Measurements from ENCODE around the gene TAOK3. TPM values are rescaled to one million over a fixed set of nuclear protein-coding genes. Genes with fewer than 3 reads are reported as not detected.

The TAOK3 gene
- total RNA-seq, 1 donor from 2014 or later = 13.5 TPM

DNA sequence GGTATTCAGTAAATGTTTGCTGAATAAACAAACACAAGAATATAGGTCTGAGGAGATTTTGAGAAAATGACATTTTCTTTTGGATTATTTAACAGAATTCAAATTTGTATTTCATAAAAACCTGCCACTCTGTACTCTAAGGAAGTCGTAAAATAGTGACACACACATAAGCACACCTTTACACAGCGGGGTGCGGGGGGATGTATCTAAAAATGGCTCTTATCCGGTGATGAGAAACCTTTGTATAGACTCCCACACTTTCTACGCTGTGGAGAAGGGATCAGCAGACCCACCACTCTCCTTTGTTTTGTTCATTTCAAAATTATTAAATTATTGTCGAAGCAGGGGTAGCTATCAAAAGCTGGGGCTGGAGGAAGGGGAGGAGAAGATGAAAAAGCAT is 178.7 kb downstream of the TAOK3 start:
- TF ChIP-seq, protein P1, sequence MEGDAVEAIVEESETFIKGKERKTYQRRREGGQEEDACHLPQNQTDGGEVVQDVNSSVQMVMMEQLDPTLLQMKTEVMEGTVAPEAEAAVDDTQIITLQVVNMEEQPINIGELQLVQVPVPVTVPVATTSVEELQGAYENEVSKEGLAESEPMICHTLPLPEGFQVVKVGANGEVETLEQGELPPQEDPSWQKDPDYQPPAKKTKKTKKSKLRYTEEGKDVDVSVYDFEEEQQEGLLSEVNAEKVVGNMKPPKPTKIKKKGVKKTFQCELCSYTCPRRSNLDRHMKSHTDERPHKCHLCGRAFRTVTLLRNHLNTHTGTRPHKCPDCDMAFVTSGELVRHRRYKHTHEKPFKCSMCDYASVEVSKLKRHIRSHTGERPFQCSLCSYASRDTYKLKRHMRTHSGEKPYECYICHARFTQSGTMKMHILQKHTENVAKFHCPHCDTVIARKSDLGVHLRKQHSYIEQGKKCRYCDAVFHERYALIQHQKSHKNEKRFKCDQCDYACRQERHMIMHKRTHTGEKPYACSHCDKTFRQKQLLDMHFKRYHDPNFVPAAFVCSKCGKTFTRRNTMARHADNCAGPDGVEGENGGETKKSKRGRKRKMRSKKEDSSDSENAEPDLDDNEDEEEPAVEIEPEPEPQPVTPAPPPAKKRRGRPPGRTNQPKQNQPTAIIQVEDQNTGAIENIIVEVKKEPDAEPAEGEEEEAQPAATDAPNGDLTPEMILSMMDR (IDR thresholded peaks at IDR 0.05; ENCODE audit: insufficient read depth, low read length, poor library complexity, severe bottlenecking) = no peak
- Histone ChIP-seq H3K4me3 (ENCODE audit: low read depth, low read length) (no peak overlapping the region), H3K27me3 (ENCODE audit: control insufficient read depth, insufficient read depth, low read length) (no peaks in the 10 kb centered on the region), H3K36me3 (ENCODE audit: control insufficient read depth, insufficient read depth, low read length) (peaks cover 2% of the 10 kb centered on the region)
- no peak for DNase-seq (ENCODE audit: low read depth)

- TF ChIP-seq, protein P1 (IDR thresholded peaks at IDR 0.05; ENCODE audit: insufficient read depth, low read length, poor library complexity, severe bottlenecking) = no peak
- Histone ChIP-seq H3K27me3 (ENCODE audit: control insufficient read depth, insufficient read depth, low read length) (no peaks in the 10 kb centered on the region), H3K4me3 (ENCODE audit: low read depth, low read length) (no peak overlapping the region), H3K36me3 (ENCODE audit: control insufficient read depth, insufficient read depth, low read length) (no peaks in the 10 kb centered on the region)
- no peak for DNase-seq (ENCODE audit: low read depth)
Observed at GRCh38 chr12:118193477-118193876, 179.2 kb downstream of the TAOK3 start.

GRCh38 chr12:118190266-118190665 is 182.4 kb downstream of the TAOK3 start:
- TF ChIP-seq, protein P1 (IDR thresholded peaks at IDR 0.05; ENCODE audit: insufficient read depth, low read length, poor library complexity, severe bottlenecking) = no peak
- Histone ChIP-seq H3K4me3 (ENCODE audit: low read depth, low read length) (peak overlapping the region; percentile 13), H3K36me3 (ENCODE audit: control insufficient read depth, insufficient read depth, low read length) (no peaks in the 10 kb centered on the region), H3K27me3 (ENCODE audit: control insufficient read depth, insufficient read depth, low read length) (no peaks in the 10 kb centered on the region)
- DNase-seq (ENCODE audit: low read depth) = no peak

GRCh38 chr12:118189741-118190191 is 182.9 kb downstream of the TAOK3 start:
- TF ChIP-seq, protein P1 (IDR thresholded peaks at IDR 0.05; ENCODE audit: insufficient read depth, low read length, poor library complexity, severe bottlenecking) = no peak
- H3K4me3 ChIP-seq (ENCODE audit: low read depth, low read length) = peak overlapping the region; percentile 38
- H3K36me3 ChIP-seq (ENCODE audit: control insufficient read depth, insufficient read depth, low read length) = no peaks in the 10 kb centered on the region
- DNase-seq (ENCODE audit: low read depth) = no peak
- no peaks in the 10 kb centered on the region for H3K27me3 ChIP-seq (ENCODE audit: control insufficient read depth, insufficient read depth, low read length)

- Histone ChIP-seq H3K27me3 (ENCODE audit: control insufficient read depth, insufficient read depth, low read length) (no peaks in the 10 kb centered on the region), H3K36me3 (ENCODE audit: control insufficient read depth, insufficient read depth, low read length) (no peaks in the 10 kb centered on the region), H3K4me3 (ENCODE audit: low read depth, low read length) (no peak overlapping the region)
- TF ChIP-seq, protein P1 (IDR thresholded peaks at IDR 0.05; ENCODE audit: insufficient read depth, low read length, poor library complexity, severe bottlenecking) = no peak
- no peak for DNase-seq (ENCODE audit: low read depth)
Observed at GRCh38 chr12:118188690-118189371, 183.9 kb downstream of the TAOK3 start.

All from kidney epithelial cell (primary cell).